Gastroesophageal sphincter (tissue), 4 donors: Measurements from ENCODE around the gene NRXN3. TPM values are rescaled to one million over a fixed set of nuclear protein-coding genes. Genes with fewer than 3 reads are reported as not detected.

ENCODE experiments used
- ATAC-seq: fragments of 150-250 bp; one replicate; pipeline ENCODE4 v1.9.1; 2016; ENCODE audit warnings: mild to moderate bottlenecking, moderate library complexity
- H3K27ac ChIP-seq, 4 donors: fragments of 200-600 bp; sonication (generic) in 3 of 4; 1 replicate in 3 of 4; 2 replicates in 1 of 4; pipeline ENCODE4 v1.5.1; 2016 to 2019
- H3K27me3 ChIP-seq: fragments of 200-600 bp; sonication (generic); one replicate; pipeline ENCODE4 v1.5.1; 2019
- H3K36me3 ChIP-seq, 2 donors: fragments of 200-600 bp; sonication (generic); one replicate each; pipeline ENCODE4 v1.5.1; 2019; ENCODE audit warnings: control low read depth in 1 of 2
- H3K4me1 ChIP-seq, 3 donors: fragments of 200-600 bp; sonication (generic); 1 replicate in 2 of 3; 2 replicates in 1 of 3; pipeline ENCODE4 v1.5.1; 2016 to 2019; ENCODE audit warnings: control low read depth in 2 of 3
- H3K4me3 ChIP-seq, 2 donors: fragments of 200-600 bp; sonication (generic); one replicate each; pipeline ENCODE4 v1.5.1; 2019; ENCODE audit warnings: mild to moderate bottlenecking in 1 of 2, moderate library complexity in 1 of 2
- H3K9me3 ChIP-seq, 3 donors: fragments of 200-600 bp; sonication (generic); one replicate each; pipeline ENCODE4 v1.5.1; 2017 to 2019; ENCODE audit warnings: control low read depth in 2 of 3
- CTCF ChIP-seq, 4 experiments: fragments of 200-600 bp in 2 of 4; fragments of 450-650 bp in 2 of 4; sonication (generic) in 1 of 4; IDR thresholded peaks; one replicate each; pipeline ENCODE4 v1.5.1; 2017 to 2019; ENCODE audit warnings: antibody characterized with exemption in 4 of 4, mild to moderate bottlenecking in 2 of 4, moderate library complexity in 2 of 4
- EP300 ChIP-seq: sonication (generic); formaldehyde crosslinking; IDR thresholded peaks from one replicate; pipeline ENCODE4 v1.6.1; 2017; ENCODE audit warnings: antibody characterized with exemption, mild to moderate bottlenecking
- POLR2A ChIP-seq, 2 donors: fragments of 450-650 bp; IDR thresholded peaks; one replicate each; pipeline ENCODE4 v1.6.1; 2017; ENCODE audit warnings: antibody characterized with exemption in 2 of 2, mild to moderate bottlenecking in 2 of 2, moderate library complexity in 1 of 2
- POLR2AphosphoS5 ChIP-seq: sonication (generic); formaldehyde crosslinking; IDR thresholded peaks from one replicate; pipeline ENCODE4 v1.6.1; 2017; ENCODE audit warnings: antibody characterized with exemption
- WGBS, 2 donors: methylation state at CpG; one replicate each; pipeline ENCODE4 v1.1.5; 2018; ENCODE audit warnings: low coverage in 1 of 2; 5-methylcytosine and 5-hydroxymethylcytosine counted together
- total RNA-seq, 4 donors: library from RNA; depleted of rRNA; stranded (reverse); fragments of >200 nt; gene quantifications; one replicate each; pipeline ENCODE4 v1.1.0, GENCODE V29; 2016

Gene NRXN3
- total RNA-seq, 4 donors from 2014 or later = 74.2 to 192 (median 98.2) TPM

GRCh38 chr14:79076428-79076827, 906.3 kb downstream of the NRXN3 start:
- no peak overlapping the region for H3K4me3 ChIP-seq
- H3K27me3 ChIP-seq = no peaks in the 10 kb centered on the region
- ATAC-seq = no peak
- H3K4me1 ChIP-seq = peaks cover 3 to 28% (median 6%) of the 10 kb centered on the region in 3 donors
- no peaks in the 10 kb centered on the region for H3K9me3 ChIP-seq
- no peaks in the 10 kb centered on the region for H3K36me3 ChIP-seq
- TF ChIP-seq EP300 (no peak), POLR2AphosphoS5 (no peak), CTCF (IDR thresholded peaks at IDR 0.05) (no peak), POLR2A (IDR thresholded peaks at IDR 0.05) (no peak)
- no peak overlapping the region for H3K27ac ChIP-seq

GRCh38 chr14:79077096-79077495, 906.9 kb downstream of the NRXN3 start:
- no peak for ATAC-seq
- no peaks in the 10 kb centered on the region for H3K36me3 ChIP-seq
- H3K27ac ChIP-seq = no peak overlapping the region
- H3K4me1 ChIP-seq = peaks cover 3 to 28% (median 6%) of the 10 kb centered on the region in 3 donors
- no peak for TF ChIP-seq CTCF (IDR thresholded peaks at IDR 0.05)
- TF ChIP-seq EP300 = no peak
- TF ChIP-seq POLR2AphosphoS5 = no peak
- TF ChIP-seq POLR2A (IDR thresholded peaks at IDR 0.05) = no peak
- WGBS, 2 donors = 47 to 86% methylated on average over 2 to 5 of the region's 5 CpGs
- no peaks in the 10 kb centered on the region for H3K27me3 ChIP-seq
- no peaks in the 10 kb centered on the region for H3K9me3 ChIP-seq
- H3K4me3 ChIP-seq = no peak overlapping the region

- no peak for TF ChIP-seq EP300
- TF ChIP-seq CTCF (IDR thresholded peaks at IDR 0.05) = no peak
- TF ChIP-seq POLR2A (IDR thresholded peaks at IDR 0.05) = no peak
- no peak for TF ChIP-seq POLR2AphosphoS5
- no peak for ATAC-seq
- Histone ChIP-seq H3K27me3 (no peaks in the 10 kb centered on the region), H3K4me3 (no peak overlapping the region), H3K27ac (peak overlapping the region in 3 of 4 donors; percentile 9 to 44 (median 18)), H3K9me3 (no peaks in the 10 kb centered on the region), H3K36me3 (no peaks in the 10 kb centered on the region), H3K4me1 (peaks cover 3 to 28% (median 6%) of the 10 kb centered on the region in 3 donors)
- 20% methylated on average over 1 of the region's 1 CpG; no CpG with 5 or more reads in 1 of the 2 donors for WGBS, 2 donors
These were observed 909.9 kb downstream of the NRXN3 start for GRCh38 chr14:79080040-79080439.

GRCh38 chr14:79082883-79083282, 912.7 kb downstream of the NRXN3 start:
- WGBS, 2 donors = 80 to 100% methylated on average over 1 to 2 of the region's 2 CpGs
- H3K4me1 ChIP-seq = peaks cover 3 to 37% (median 6%) of the 10 kb centered on the region in 3 donors
- TF ChIP-seq EP300 (no peak), POLR2A (IDR thresholded peaks at IDR 0.05) (no peak), POLR2AphosphoS5 (no peak), CTCF (IDR thresholded peaks at IDR 0.05) (no peak)

GRCh38 chr14:79083356-79083755, 913.2 kb downstream of the NRXN3 start:
- peaks cover 3 to 40% (median 6%) of the 10 kb centered on the region in 3 donors for H3K4me1 ChIP-seq
- H3K4me3 ChIP-seq = no peak overlapping the region
- TF ChIP-seq POLR2A (IDR thresholded peaks at IDR 0.05) (no peak), EP300 (no peak), POLR2AphosphoS5 (no peak), CTCF (IDR thresholded peaks at IDR 0.05) (no peak)
- no peak overlapping the region for H3K27ac ChIP-seq
- no peaks in the 10 kb centered on the region for H3K27me3 ChIP-seq
- ATAC-seq = no peak
- H3K36me3 ChIP-seq = no peaks in the 10 kb centered on the region
- 57 to 76% methylated on average over 3 to 4 of the region's 4 CpGs for WGBS, 2 donors
- no peaks in the 10 kb centered on the region for H3K9me3 ChIP-seq

More at GRCh38 chr14:79082883-79083282, 912.7 kb downstream of the NRXN3 start:
- H3K27ac ChIP-seq = no peak overlapping the region
- no peak for ATAC-seq
- no peak overlapping the region for H3K4me3 ChIP-seq
- no peaks in the 10 kb centered on the region for H3K27me3 ChIP-seq
- H3K36me3 ChIP-seq = no peaks in the 10 kb centered on the region
- no peaks in the 10 kb centered on the region for H3K9me3 ChIP-seq
